GM18499 (cell line): ENCODE measurements around the gene KCNG2.
"Not testable (repeated sequence)": the region's sequence is repeated elsewhere in the genome, so short reads cannot be mapped to it uniquely, and the experiment has no call there.

ENCODE experiments used
- ATAC-seq: cut with Tn5 transposase; IDR thresholded peaks from one replicate; pipeline ENCODE4 v1.9.1; 2021; ENCODE audit warnings: moderate number of reproducible peaks; ENCODE audit not compliant: insufficient read depth, unreplicated experiment

KCNG2 gene

GRCh38 chr18:79878246-79878645, 80.5 kb downstream of the KCNG2 start:
- ATAC-seq, result not testable (repeated sequence)

- no peak for ATAC-seq
Measured at GRCh38 chr18:79878741-79879378, 81.1 kb downstream of the KCNG2 start.

- ATAC-seq, result no peak
Measured at GRCh38 chr18:79879566-79879965, 81.8 kb downstream of the KCNG2 start.

DNA sequence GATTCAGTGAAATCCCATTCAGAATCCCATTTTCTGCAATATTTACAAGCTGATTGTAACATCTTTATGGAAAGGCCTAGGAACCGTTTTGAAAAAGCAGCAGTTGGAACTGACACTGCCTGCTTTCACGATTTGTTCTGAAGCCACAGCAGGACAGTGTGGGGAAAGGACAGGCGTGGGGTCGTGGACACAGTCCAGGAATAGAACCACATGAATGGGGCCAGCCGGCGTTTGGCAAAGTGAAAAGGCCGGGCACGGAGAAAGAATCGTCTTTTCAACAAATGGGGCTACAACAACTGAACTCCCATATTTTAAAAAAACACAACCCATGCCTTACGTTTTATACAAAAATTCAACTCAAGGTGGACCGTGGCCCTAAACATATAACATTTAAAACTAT, 84.0 kb downstream of the KCNG2 start:
- no peak for ATAC-seq

DNA sequence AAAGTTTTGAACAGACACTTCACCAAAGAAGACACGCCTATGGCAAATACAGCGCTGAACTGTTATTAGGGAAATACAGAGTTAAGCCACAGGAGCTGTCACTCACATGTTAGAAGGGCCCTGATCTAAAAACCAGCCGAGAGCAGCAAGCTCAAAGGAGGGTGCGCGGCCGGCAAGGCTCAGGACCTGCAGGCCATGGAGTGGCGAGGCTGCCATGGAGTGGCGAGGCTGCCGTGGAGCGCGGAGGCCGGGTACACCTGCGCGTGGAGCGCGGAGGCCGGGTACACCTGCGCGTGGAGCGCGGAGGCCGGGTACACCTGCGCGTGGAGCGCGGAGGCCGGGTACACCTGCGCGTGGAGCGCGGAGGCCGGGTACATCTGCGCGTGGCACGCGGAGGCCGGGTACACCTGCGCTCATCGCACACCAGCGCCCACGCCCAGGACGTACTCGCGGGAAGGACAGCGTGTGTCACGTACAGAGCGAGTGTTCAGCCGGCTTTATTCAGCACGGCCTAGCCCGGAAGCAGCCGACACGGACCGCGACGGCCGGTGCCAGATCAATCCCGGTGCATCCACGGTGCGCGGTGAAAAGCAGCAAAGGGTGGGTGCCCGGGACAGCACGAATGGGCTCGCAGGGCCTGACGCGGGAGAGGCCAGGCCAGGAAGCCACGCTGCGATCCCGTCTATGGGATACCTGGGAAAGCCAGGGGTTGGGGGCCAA, 84.9 kb downstream of the KCNG2 start:
- ATAC-seq, result no peak

DNA sequence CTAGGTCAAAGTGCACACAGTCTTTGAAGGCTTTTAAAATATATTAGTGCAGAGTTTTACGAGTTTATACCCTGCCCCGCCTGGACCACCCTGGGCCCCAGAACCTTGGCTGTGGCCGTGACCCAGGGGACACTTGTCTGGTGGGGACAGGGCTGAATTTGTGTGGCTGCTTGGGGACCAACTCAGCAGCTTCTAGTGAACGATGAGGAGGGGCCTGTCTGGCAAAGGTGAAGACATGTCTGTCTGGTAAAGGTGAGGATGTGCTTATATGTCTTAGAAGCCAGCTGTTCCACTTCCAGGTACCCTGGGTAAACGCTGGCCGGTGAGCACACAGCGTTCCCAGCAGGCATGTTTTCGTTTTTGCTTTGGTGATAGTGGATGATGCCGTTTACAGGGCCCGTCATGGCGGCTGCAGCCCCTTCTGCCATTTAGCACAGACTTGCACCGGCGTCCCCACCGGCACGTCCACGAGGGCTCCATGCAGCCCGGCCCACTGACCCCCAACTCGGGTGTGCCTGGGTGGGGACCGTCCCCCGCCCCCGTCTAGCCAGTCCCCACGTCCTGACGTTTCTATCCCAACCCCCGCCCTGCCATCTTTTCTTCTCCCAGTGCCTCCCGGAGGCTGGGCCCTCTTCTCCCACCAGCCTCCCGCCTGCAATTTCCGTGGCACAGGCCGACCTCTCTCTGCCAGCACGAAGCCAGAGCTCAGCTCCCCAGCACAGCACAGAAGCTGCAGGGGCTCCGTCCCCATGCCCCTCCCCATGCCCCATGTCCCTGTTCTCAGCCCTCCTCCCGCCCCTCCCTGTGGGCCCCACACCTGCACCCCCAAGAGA, 85.9 kb downstream of the KCNG2 start:
- ATAC-seq, result no peak

DNA sequence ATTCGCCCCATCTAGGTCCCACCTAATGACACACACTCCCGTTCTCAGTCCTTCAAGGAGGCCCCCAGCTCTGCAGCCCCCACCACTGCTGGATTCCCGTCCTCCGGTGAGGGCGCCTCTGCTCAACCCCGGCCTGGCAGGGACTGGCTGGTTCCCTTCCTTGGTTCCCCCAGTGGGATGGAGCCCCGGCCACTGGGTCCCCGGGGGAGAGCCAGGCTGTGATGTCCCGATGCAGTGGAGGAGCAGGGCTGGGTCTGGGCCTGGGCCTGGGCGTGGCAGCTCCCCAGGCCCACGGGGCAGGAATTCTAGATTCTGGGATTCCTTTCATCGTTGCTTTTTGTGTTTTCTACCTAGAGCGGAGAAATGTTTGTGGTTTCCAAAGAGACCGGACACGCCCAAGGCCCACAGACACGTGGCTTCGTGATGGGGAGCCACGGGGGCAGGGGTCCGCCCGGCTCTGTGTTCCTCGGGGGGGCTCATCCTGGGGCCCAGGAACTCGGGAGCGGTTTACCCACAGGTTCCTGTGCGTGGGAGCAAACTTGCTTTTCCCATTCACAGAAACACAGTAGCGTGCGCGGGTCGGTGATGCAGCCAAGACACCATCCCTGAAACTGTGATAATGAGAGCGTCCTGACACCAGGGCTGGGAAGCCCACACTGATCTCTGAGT, 86.7 kb downstream of the KCNG2 start:
- ATAC-seq, result no peak

DNA sequence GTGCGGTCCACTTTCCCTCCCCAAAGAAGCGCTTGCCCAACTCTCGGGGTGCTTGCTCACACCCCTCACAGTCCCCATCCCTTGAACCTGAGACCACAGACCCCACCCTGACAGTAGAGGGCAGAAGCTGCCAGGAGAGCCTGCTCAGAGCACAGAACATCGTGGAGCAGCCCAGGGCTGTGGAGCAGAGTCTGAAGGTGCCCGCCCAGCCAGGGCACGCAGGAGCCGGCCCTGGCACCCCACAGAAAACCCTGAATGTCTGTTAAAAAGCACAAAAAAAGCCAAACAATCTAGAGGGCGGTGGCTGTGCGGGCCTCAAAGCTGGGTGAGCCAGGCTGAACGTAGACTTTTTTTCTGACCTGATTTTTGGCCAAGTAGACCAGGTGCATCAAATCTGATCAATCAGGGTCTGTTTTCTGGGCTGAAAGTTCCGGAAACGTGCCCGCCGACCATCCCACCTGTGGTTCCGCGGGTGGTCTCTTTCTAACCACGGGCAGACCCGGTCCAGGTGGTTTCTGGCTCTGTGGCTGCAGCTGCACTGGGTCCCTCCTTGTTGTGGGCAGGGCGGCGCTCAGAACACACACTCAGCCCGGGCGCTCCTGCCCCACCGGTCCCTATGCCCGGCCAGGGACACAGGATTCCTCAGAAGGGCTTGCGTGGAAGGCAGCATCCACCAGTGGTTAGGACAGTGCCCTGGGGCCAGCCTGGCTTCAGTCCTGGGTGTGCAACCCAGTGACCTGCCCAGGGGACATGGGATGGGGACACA, 87.4 kb downstream of the KCNG2 start:
- no peak for ATAC-seq

DNA sequence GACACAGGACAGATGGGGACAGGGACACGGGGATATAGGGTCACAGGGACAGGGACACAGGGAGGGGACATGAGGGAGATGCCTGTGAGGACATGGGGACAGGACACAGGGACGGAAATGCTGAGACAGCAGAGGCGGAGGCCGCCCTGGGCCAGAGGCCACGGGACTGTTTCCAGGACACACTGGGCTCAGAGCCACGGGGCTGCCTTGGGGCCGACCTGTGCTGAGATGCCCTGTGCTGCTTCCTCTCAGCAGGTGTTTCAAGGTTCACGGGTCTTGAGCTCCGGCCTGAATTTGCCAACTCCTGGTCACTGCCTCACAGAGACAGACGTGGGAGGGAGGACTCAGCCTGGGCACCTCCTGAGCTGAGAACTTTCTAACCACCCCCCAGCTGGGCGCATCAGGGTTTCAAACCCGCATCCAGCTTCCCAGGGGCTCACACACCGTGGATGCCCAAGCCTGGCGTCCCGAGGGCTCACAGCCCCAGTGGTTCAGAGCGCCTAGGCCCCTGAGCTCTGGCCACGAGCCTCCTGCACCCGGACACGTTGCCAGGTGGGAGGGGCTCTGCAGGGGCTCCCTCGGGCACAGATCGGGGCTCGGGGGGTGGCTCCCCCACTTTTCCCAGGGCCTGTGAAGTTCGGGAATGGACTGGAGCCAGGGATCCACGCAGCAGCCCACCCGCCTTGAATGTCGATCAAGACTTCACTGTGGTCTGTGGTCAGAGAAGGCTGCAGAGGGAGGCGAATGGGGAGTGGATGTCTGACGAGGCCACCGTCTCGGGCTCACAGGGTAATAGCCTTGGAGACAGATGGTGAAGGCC, 89.7 kb downstream of the KCNG2 start:
- no peak for ATAC-seq

- ATAC-seq, result no peak
Measured at GRCh38 chr18:79888016-79888415, 90.3 kb downstream of the KCNG2 start.

- ATAC-seq, result no peak
Measured at GRCh38 chr18:79889569-79889968, 91.8 kb downstream of the KCNG2 start.

DNA sequence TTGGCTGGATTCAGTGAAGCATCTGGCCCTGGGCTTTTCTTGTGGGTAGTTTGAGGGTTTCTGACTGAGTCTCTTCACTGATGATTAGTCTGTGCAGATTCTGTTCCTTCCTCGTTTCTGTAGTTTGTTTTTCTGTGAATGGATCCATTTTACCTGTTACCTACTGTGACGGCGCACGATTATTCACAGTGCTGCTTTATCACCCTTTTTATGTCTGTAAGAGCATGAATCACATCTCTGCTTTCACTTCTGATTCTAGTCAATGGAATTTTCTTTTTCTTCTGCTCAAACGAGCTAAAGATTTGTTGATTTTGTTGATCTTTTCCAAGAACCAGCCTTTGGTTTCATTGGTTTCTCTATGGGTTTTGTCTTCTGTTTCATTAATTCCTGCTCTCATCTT, 92.9 kb downstream of the KCNG2 start:
- no peak for ATAC-seq

DNA sequence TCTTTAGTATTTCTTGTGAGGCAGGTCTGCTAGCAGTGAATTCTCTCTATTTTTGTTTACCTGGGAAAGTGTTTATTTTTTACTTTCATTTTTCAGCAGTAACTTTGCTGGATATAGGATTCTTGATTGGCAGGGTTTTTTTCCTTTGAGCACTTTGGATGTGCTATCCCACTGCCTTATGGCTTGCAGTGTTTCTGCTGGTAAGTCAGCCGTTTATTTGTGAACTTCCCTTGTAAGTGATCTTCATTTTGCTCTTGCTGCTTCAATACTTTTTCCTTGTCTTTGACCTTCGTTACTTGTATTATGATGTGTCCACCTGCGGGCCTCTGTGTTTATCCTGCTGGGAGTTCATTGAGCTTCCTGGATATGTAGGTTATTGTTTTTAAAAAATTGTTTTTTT, 99.0 kb downstream of the KCNG2 start:
- ATAC-seq, result no peak

- ATAC-seq, result no peak
Measured at GRCh38 chr18:79897940-79898625, 100.3 kb downstream of the KCNG2 start.

DNA sequence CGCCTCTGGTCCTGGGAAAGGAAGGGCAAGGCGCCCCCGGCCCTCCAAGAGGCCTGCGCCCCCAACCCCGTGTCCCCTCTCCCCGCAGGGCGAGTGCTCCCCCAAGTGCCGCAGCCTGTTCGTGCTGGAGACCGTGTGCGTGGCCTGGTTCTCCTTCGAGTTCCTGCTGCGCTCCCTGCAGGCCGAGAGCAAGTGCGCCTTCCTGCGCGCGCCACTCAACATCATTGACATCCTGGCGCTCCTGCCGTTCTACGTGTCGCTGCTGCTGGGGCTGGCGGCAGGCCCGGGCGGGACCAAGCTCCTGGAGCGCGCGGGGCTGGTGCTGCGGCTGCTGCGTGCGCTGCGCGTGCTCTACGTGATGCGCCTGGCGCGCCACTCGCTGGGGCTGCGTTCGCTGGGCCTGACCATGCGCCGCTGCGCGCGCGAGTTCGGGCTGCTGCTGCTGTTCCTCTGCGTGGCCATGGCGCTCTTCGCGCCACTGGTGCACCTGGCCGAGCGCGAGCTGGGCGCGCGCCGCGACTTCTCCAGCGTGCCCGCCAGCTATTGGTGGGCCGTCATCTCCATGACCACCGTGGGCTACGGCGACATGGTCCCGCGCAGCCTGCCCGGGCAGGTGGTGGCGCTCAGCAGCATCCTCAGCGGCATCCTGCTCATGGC, 101.3 kb downstream of the KCNG2 start:
- ATAC-seq, result no peak

GRCh38 chr18:79899609-79900445, 102.1 kb downstream of the KCNG2 start:
- ATAC-seq, result no peak
